ENCODE results near the gene ZNF438. TPM values are rescaled to one million over a fixed set of nuclear protein-coding genes. Genes with fewer than 3 reads are reported as not detected.

ZNF438 gene
- total RNA-seq, 1 donor from 2014 or later = 3.9 TPM

- DNase-seq = no peak
- ChIA-PET POLR2A (no interaction called here), CTCF (no interaction called here)
- intact Hi-C loops (cut with micrococcal nuclease) = no loop called here
- H3K27me3 Mint-ChIP-seq = no peaks in the 10 kb centered on the region
- H3K9me3 Mint-ChIP-seq = no peaks in the 10 kb centered on the region
- H3K4me3 Mint-ChIP-seq = no peak overlapping the region
- no peaks in the 10 kb centered on the region for H3K4me1 Mint-ChIP-seq
- H3K27ac Mint-ChIP-seq = no peak overlapping the region
- H3K36me3 Mint-ChIP-seq (ENCODE audit: low read depth) = no peaks in the 10 kb centered on the region
- TF ChIP-seq CTCF (IDR thresholded peaks at IDR 0.05) = no peak
- no peak for ATAC-seq (ENCODE audit: low read depth)
Observed at GRCh38 chr10:30834651-30835050, 197.0 kb downstream of the ZNF438 start.

GRCh38 chr10:30834153-30834552, 197.5 kb downstream of the ZNF438 start:
- H3K27me3 Mint-ChIP-seq = no peaks in the 10 kb centered on the region
- TF ChIP-seq CTCF (IDR thresholded peaks at IDR 0.05) = no peak
- no peaks in the 10 kb centered on the region for H3K36me3 Mint-ChIP-seq (ENCODE audit: low read depth)
- H3K4me3 Mint-ChIP-seq = no peak overlapping the region
- no peaks in the 10 kb centered on the region for H3K9me3 Mint-ChIP-seq
- no peak overlapping the region for H3K27ac Mint-ChIP-seq
- intact Hi-C loops (cut with micrococcal nuclease) = no loop called here
- POLR2A ChIA-PET = no interaction called here
- no peaks in the 10 kb centered on the region for H3K4me1 Mint-ChIP-seq
- ATAC-seq (ENCODE audit: low read depth) (no peak), DNase-seq (no peak)
- CTCF ChIA-PET = no interaction called here

GRCh38 chr10:30833628-30833970, 198.1 kb downstream of the ZNF438 start:
- no peaks in the 10 kb centered on the region for H3K36me3 Mint-ChIP-seq (ENCODE audit: low read depth)
- ChIA-PET POLR2A (no interaction called here), CTCF (no interaction called here)
- no peaks in the 10 kb centered on the region for H3K9me3 Mint-ChIP-seq
- no peak for ATAC-seq (ENCODE audit: low read depth)
- no peak for TF ChIP-seq CTCF (IDR thresholded peaks at IDR 0.05)
- H3K27ac Mint-ChIP-seq = no peak overlapping the region
- no peaks in the 10 kb centered on the region for H3K4me1 Mint-ChIP-seq
- no peaks in the 10 kb centered on the region for H3K27me3 Mint-ChIP-seq
- no peak overlapping the region for H3K4me3 Mint-ChIP-seq
- DNase-seq = no peak
- intact Hi-C loops (cut with micrococcal nuclease) = no loop called here

GRCh38 chr10:30832749-30833627, 198.7 kb downstream of the ZNF438 start:
- Mint-ChIP-seq H3K4me3 (no peak overlapping the region), H3K9me3 (no peaks in the 10 kb centered on the region), H3K4me1 (no peaks in the 10 kb centered on the region), H3K36me3 (ENCODE audit: low read depth) (no peaks in the 10 kb centered on the region), H3K27ac (no peak overlapping the region), H3K27me3 (no peaks in the 10 kb centered on the region)
- ChIA-PET POLR2A (no interaction called here), CTCF (no interaction called here)
- ATAC-seq (ENCODE audit: low read depth) (no peak), DNase-seq (no peak)
- TF ChIP-seq CTCF (IDR thresholded peaks at IDR 0.05) = no peak
- intact Hi-C loops (cut with micrococcal nuclease) = no loop called here

- ATAC-seq (ENCODE audit: low read depth) = no peak
- Mint-ChIP-seq H3K36me3 (ENCODE audit: low read depth) (no peaks in the 10 kb centered on the region), H3K4me3 (no peak overlapping the region), H3K9me3 (no peaks in the 10 kb centered on the region), H3K4me1 (no peaks in the 10 kb centered on the region), H3K27me3 (no peaks in the 10 kb centered on the region), H3K27ac (no peak overlapping the region)
- intact Hi-C loops (cut with micrococcal nuclease) = no loop called here
- ChIA-PET CTCF (no interaction called here), POLR2A (no interaction called here)
- TF ChIP-seq CTCF (IDR thresholded peaks at IDR 0.05) = no peak
- no peak for DNase-seq
Observed at GRCh38 chr10:30832001-30832748, 199.5 kb downstream of the ZNF438 start.

All from activated B cell treated with CpG ODN at 0.5 μM for 24 hours (primary cell).